Uterus (tissue), 2 donors: Measurements from ENCODE around the gene FAM234A.

Experiments used
- POLR2A ChIP-seq, 2 donors: fragments of 450-650 bp; IDR thresholded peaks; one replicate each; pipeline ENCODE4 v1.6.1; 2016; ENCODE audit warnings: antibody characterized with exemption in 2 of 2, mild to moderate bottlenecking in 1 of 2, moderate library complexity in 1 of 2
- TF ChIP-seq, protein P1 (sequence below), 4 experiments: fragments of 200-600 bp in 2 of 4; fragments of 450-650 bp in 2 of 4; sonication (generic) in 2 of 4; IDR thresholded peaks; one replicate each; pipeline ENCODE4 v1.5.1; 2016 to 2019; ENCODE audit warnings: antibody characterized with exemption in 4 of 4, mild to moderate bottlenecking in 2 of 4, moderate library complexity in 1 of 4

DNA sequence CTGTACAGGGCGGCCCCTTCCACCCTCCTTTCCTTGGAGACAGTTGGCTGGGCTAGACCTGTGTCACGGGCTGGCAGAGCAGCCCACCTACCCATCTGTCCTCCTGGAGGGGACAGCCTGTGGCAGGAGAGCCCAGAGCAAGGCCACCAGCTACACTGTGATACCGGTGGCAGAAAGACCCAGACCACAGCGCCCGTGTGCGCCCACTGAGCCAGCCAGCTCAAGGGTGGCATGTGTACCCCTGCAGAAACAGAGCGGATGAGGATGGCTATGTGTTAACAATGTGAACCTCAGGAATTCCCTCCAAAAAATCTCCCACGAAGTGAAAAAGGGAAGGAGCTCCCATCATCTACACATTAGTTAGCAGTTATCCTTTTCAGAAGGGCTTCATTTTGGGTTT, 47.3 kb upstream of the FAM234A start:
- TF ChIP-seq, protein P1, sequence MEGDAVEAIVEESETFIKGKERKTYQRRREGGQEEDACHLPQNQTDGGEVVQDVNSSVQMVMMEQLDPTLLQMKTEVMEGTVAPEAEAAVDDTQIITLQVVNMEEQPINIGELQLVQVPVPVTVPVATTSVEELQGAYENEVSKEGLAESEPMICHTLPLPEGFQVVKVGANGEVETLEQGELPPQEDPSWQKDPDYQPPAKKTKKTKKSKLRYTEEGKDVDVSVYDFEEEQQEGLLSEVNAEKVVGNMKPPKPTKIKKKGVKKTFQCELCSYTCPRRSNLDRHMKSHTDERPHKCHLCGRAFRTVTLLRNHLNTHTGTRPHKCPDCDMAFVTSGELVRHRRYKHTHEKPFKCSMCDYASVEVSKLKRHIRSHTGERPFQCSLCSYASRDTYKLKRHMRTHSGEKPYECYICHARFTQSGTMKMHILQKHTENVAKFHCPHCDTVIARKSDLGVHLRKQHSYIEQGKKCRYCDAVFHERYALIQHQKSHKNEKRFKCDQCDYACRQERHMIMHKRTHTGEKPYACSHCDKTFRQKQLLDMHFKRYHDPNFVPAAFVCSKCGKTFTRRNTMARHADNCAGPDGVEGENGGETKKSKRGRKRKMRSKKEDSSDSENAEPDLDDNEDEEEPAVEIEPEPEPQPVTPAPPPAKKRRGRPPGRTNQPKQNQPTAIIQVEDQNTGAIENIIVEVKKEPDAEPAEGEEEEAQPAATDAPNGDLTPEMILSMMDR (IDR thresholded peaks at IDR 0.05): no peak
- TF ChIP-seq POLR2A (IDR thresholded peaks at IDR 0.05): no peak
